Endothelial cell (in vitro differentiated cells): ENCODE data around the gene CNBD2. TPM values are rescaled to one million over a fixed set of nuclear protein-coding genes. Genes with fewer than 3 reads are reported as not detected.

Experiments
- DNase-seq: peaks from one replicate; pipeline ENCODE4 v3.0.0; 2021; ENCODE audit warnings: low spot score
- H3K27ac Mint-ChIP-seq: one replicate; pipeline ENCODE4 v1.8.0; 2021; ENCODE audit warnings: mixed read lengths, inconsistent platforms; ENCODE audit not compliant: unreplicated experiment
- H3K27me3 Mint-ChIP-seq: one replicate; pipeline ENCODE4 v1.8.0; 2021; ENCODE audit warnings: mild to moderate bottlenecking, moderate library complexity, mixed read lengths, inconsistent platforms; ENCODE audit not compliant: unreplicated experiment
- H3K36me3 Mint-ChIP-seq: one replicate; pipeline ENCODE4 v1.8.0; 2021; ENCODE audit warnings: mild to moderate bottlenecking, low read depth, mixed read lengths, inconsistent platforms; ENCODE audit not compliant: unreplicated experiment
- H3K4me1 Mint-ChIP-seq: one replicate; pipeline ENCODE4 v1.8.0; 2021; ENCODE audit warnings: mild to moderate bottlenecking, mixed read lengths, inconsistent platforms; ENCODE audit not compliant: unreplicated experiment
- H3K4me3 Mint-ChIP-seq: one replicate; pipeline ENCODE4 v1.8.0; 2021; ENCODE audit warnings: mild to moderate bottlenecking, mixed read lengths, inconsistent platforms; ENCODE audit not compliant: unreplicated experiment
- H3K9me3 Mint-ChIP-seq: one replicate; pipeline ENCODE4 v1.8.0; 2021; ENCODE audit warnings: mixed read lengths, inconsistent platforms; ENCODE audit not compliant: unreplicated experiment
- CTCF ChIP-seq: fragments of 200-600 bp; sonication (generic); IDR thresholded peaks from one replicate; pipeline ENCODE4 v1.5.0; 2021; ENCODE audit warnings: antibody characterized with exemption; ENCODE audit not compliant: unreplicated experiment
- total RNA-seq: library from RNA; stranded (reverse); fragmentation: NEBNext Ultra II Directional; extraction: Animal tissue kit (Norgen Biotek cat#: 25700); gene quantifications from one replicate; pipeline ENCODE4 v1.2.1, GENCODE V29; 2021; ENCODE audit not compliant: unreplicated experiment

Gene CNBD2
- total RNA-seq, 1 donor from 2014 or later = 8.8 TPM

GRCh38 chr20:36034875-36035274, 66.5 kb downstream of the CNBD2 start:
- no peak for DNase-seq

GRCh38 chr20:36035745-36036144, 67.4 kb downstream of the CNBD2 start:
- no peak overlapping the region for H3K4me3 Mint-ChIP-seq
- no peaks in the 10 kb centered on the region for H3K4me1 Mint-ChIP-seq
- no peak for TF ChIP-seq CTCF
- no peaks in the 10 kb centered on the region for H3K36me3 Mint-ChIP-seq
- no peak overlapping the region for H3K27ac Mint-ChIP-seq
- H3K27me3 Mint-ChIP-seq = no peaks in the 10 kb centered on the region
- DNase-seq = no peak
- H3K9me3 Mint-ChIP-seq = no peaks in the 10 kb centered on the region

More at GRCh38 chr20:36034875-36035274, 66.5 kb downstream of the CNBD2 start:
- Mint-ChIP-seq H3K9me3 (no peaks in the 10 kb centered on the region), H3K27me3 (peaks cover 2% of the 10 kb centered on the region), H3K27ac (no peak overlapping the region), H3K4me1 (no peaks in the 10 kb centered on the region), H3K36me3 (no peaks in the 10 kb centered on the region), H3K4me3 (no peak overlapping the region)
- no peak for TF ChIP-seq CTCF

GRCh38 chr20:36036688-36037087, 68.3 kb downstream of the CNBD2 start:
- no peaks in the 10 kb centered on the region for H3K27me3 Mint-ChIP-seq
- no peak overlapping the region for H3K4me3 Mint-ChIP-seq
- DNase-seq = no peak
- no peaks in the 10 kb centered on the region for H3K9me3 Mint-ChIP-seq
- no peak overlapping the region for H3K27ac Mint-ChIP-seq
- peaks cover 4% of the 10 kb centered on the region for H3K4me1 Mint-ChIP-seq
- H3K36me3 Mint-ChIP-seq = peaks cover 6% of the 10 kb centered on the region
- no peak for TF ChIP-seq CTCF

GRCh38 chr20:36040571-36040970, 72.2 kb downstream of the CNBD2 start:
- H3K9me3 Mint-ChIP-seq = no peaks in the 10 kb centered on the region
- peaks cover 8% of the 10 kb centered on the region for H3K4me1 Mint-ChIP-seq
- H3K27me3 Mint-ChIP-seq = peaks cover 5% of the 10 kb centered on the region
- no peak overlapping the region for H3K27ac Mint-ChIP-seq
- TF ChIP-seq CTCF = no peak
- H3K4me3 Mint-ChIP-seq = no peak overlapping the region
- H3K36me3 Mint-ChIP-seq = peaks cover 12% of the 10 kb centered on the region
- DNase-seq = no peak

GRCh38 chr20:36043441-36043840, 75.1 kb downstream of the CNBD2 start:
- Mint-ChIP-seq H3K4me1 (peaks cover 18% of the 10 kb centered on the region), H3K4me3 (no peak overlapping the region), H3K27ac (no peak overlapping the region), H3K36me3 (peaks cover 12% of the 10 kb centered on the region), H3K27me3 (peaks cover 5% of the 10 kb centered on the region), H3K9me3 (no peaks in the 10 kb centered on the region)
- DNase-seq = no peak
- TF ChIP-seq CTCF = no peak
